K562 (cell line): Measurements from ENCODE around the gene ENTPD8. TPM values are rescaled to one million over a fixed set of nuclear protein-coding genes. Genes with fewer than 3 reads are reported as not detected.

ENCODE experiments used
- CBFA2T3 ChIP-seq: fragments of 450-650 bp; IDR thresholded peaks from 2 replicates; pipeline ENCODE4 v1.6.1; 2017
- ETV5 ChIP-seq: sonication (generic); formaldehyde crosslinking; IDR thresholded peaks from 2 replicates; pipeline ENCODE4 v1.4.0; 2020; ENCODE audit warnings: low read depth, mild to moderate bottlenecking, missing genetic modification reagents
- HEY1 ChIP-seq: fragments of 250-450 bp; sonication (Bioruptor Pico); IDR thresholded peaks from 2 replicates; pipeline ENCODE4 v1.5.0; 2020; ENCODE audit warnings: mild to moderate bottlenecking, moderate library complexity, borderline replicate concordance
- HMBOX1 ChIP-seq: sonication (generic); IDR thresholded peaks from 2 replicates; pipeline ENCODE4 v1.6.1; 2016
- IRF1 ChIP-seq: sonication (generic); formaldehyde crosslinking; IDR thresholded peaks from 2 replicates; pipeline ENCODE4 v1.8.0; 2022; ENCODE audit warnings: missing genetic modification reagents, mild to moderate bottlenecking, borderline replicate concordance
- NELFE ChIP-seq: IDR thresholded peaks from 2 replicates; pipeline ENCODE4 v1.6.1; 2011; ENCODE audit warnings: mild to moderate bottlenecking; ENCODE audit not compliant: insufficient read depth, insufficient read length
- POLR2H ChIP-seq: IDR thresholded peaks from 2 replicates; pipeline ENCODE4 v1.6.1; 2016; ENCODE audit warnings: missing genetic modification characterization, low read depth, mild to moderate bottlenecking, control low read depth, missing compliant biosample characterization, moderate library complexity
- REST ChIP-seq, 2 experiments: fragments of 450-650 bp; formaldehyde crosslinking in 1 of 2; IDR thresholded peaks; 2 replicates each; pipeline versions ENCODE4 v1.4.0 to v1.6.1; 2014 to 2020; ENCODE audit warnings: mild to moderate bottlenecking in 2 of 2, borderline replicate concordance in 1 of 2, low read depth in 1 of 2
- SFPQ ChIP-seq: fragments of 200-400 bp; formaldehyde crosslinking; IDR thresholded peaks from 2 replicates; pipeline ENCODE4 v1.6.1; 2017; ENCODE audit warnings: mild to moderate bottlenecking, low read depth, low read length, moderate library complexity
- ZNF431 ChIP-seq: sonication (generic); formaldehyde crosslinking; IDR thresholded peaks from 2 replicates; pipeline ENCODE4 v1.8.0; 2022; ENCODE audit warnings: mild to moderate bottlenecking, missing genetic modification reagents
- ZNF512 ChIP-seq: IDR thresholded peaks from 2 replicates; pipeline ENCODE4 v1.6.1; 2016; ENCODE audit warnings: missing genetic modification characterization, missing compliant biosample characterization
- ZNF696 ChIP-seq: fragments of 250-450 bp; sonication (Bioruptor Pico); conservative IDR thresholded peaks from 2 replicates; pipeline ENCODE4 v1.4.0; 2020; ENCODE audit warnings: mild to moderate bottlenecking, moderate library complexity
- polyA plus RNA-seq, 8 experiments: library from polyadenylated mRNA; depleted of rRNA in 4 of 8; stranded (reverse) in 5 of 8; unstranded in 3 of 8; fragments of >200 nt; fragmentation: Nextera tagmentation in 2 of 8; fragmentation: Illumina TruSeq in 1 of 8; extraction: Ambion mirVana in 2 of 8; extraction: Trizol in 1 of 8; gene quantifications; 2 replicates each; pipeline versions ENCODE4 v1.2.1 to v1.2.3, GENCODE V29; 2011 to 2014; ENCODE audit warnings: inconsistent platforms in 1 of 8, missing spikeins in 1 of 8
- total RNA-seq, 7 experiments: library from RNA; depleted of rRNA in 6 of 7; stranded (reverse); fragments of >200 nt in 6 of 7; fragmentation: Illumina TruSeq in 2 of 7; extraction: Trizol in 2 of 7; gene quantifications; 2 replicates each; pipeline versions ENCODE4 v1.2.1 to v1.2.3, GENCODE V29; 2011 to 2021; ENCODE audit warnings: low replicate concordance in 1 of 7

Gene ENTPD8
- total and polyA plus RNA-seq, 9 of the 15 experiments (the other 6 are each of a cell fraction or from before 2014, with no cell fraction given) = 0.06 to 0.27 (median 0.19) TPM; not detected in 5

GRCh38 chr9:137429974-137430722 is 11.0 kb downstream of the ENTPD8 start (continued):
- no peak for TF ChIP-seq REST (IDR thresholded peaks at IDR 0.05; ENCODE audit: borderline replicate concordance)
- TF ChIP-seq REST (CRISPR knock-in tag; IDR thresholded peaks at IDR 0.05; ENCODE audit: low read depth) = no peak
- TF ChIP-seq CBFA2T3 = no peak
- no peak for TF ChIP-seq IRF1 (CRISPR knock-in tag)
- TF ChIP-seq ETV5 = no peak
- TF ChIP-seq POLR2H (tag) = no peak
- TF ChIP-seq HEY1 = no peak
- TF ChIP-seq ZNF431 (CRISPR knock-in tag) = no peak
- no peak for TF ChIP-seq NELFE
- no peak for TF ChIP-seq ZNF512 (tag)
- no peak for TF ChIP-seq ZNF696
- no peak for TF ChIP-seq HMBOX1
- no peak for TF ChIP-seq SFPQ
